NOMO-1 treated with DMSO at 0.1 percent for 48 hours (cell line): ENCODE data around the gene ZSCAN20.

Experiments
- DNase-seq: peaks from one replicate; lab custom pipeline; 2025; ENCODE audit not compliant: unreplicated experiment; lab: John Stamatoyannopoulos, UW

Gene ZSCAN20

GRCh38 chr1:33472269-33472980, at the start of gene ZSCAN20:
ZSCAN20 (plus strand) TSS chr1:33472645; CDS start chr1:33479289, 6,644 bp downstream.
- DNase-seq, result peak; percentile 97

GRCh38 chr1:33424205-33424604, 48.2 kb upstream of the ZSCAN20 start:
- no peak for DNase-seq

- DNase-seq, result no peak
These were observed 47.8 kb upstream of the ZSCAN20 start for GRCh38 chr1:33424610-33425009.

GRCh38 chr1:33425900-33426299, 46.5 kb upstream of the ZSCAN20 start:
- no peak for DNase-seq

- DNase-seq, result no peak
These were observed 45.5 kb upstream of the ZSCAN20 start for GRCh38 chr1:33426916-33427315.

GRCh38 chr1:33428661-33429060, 43.8 kb upstream of the ZSCAN20 start:
- DNase-seq, result no peak

- no peak for DNase-seq
These were observed 43.1 kb upstream of the ZSCAN20 start for GRCh38 chr1:33429332-33429731.

- DNase-seq, result no peak
These were observed 42.4 kb upstream of the ZSCAN20 start for GRCh38 chr1:33429856-33430691.

GRCh38 chr1:33430692-33431593, 41.5 kb upstream of the ZSCAN20 start, which contains the start of gene PHC2:
PHC2 (minus strand) TSS chr1:33431095; CDS start chr1:33375539, 55,556 bp downstream.
- DNase-seq, result peak; percentile 95

GRCh38 chr1:33433509-33434362, 38.7 kb upstream of the ZSCAN20 start:
- DNase-seq, result peak; percentile 95

GRCh38 chr1:33434363-33434750, 38.1 kb upstream of the ZSCAN20 start:
- DNase-seq, result no peak

- DNase-seq, result no peak
These were observed 37.2 kb upstream of the ZSCAN20 start for GRCh38 chr1:33435096-33435820.

GRCh38 chr1:33436557-33437285, 35.7 kb upstream of the ZSCAN20 start:
- DNase-seq, result no peak

GRCh38 chr1:33438364-33439160, 33.9 kb upstream of the ZSCAN20 start:
- DNase-seq, result no peak

- DNase-seq, result no peak
These were observed 32.8 kb upstream of the ZSCAN20 start for GRCh38 chr1:33439662-33440061.

- DNase-seq, result no peak
These were observed 31.2 kb upstream of the ZSCAN20 start for GRCh38 chr1:33441088-33441745.

- DNase-seq, result no peak
These were observed 30.3 kb upstream of the ZSCAN20 start for GRCh38 chr1:33442141-33442540.
